SH-SY5Y (cell line): Measurements from ENCODE around the gene BAIAP2.

Experiments used
- GATA2 ChIP-seq: IDR thresholded peaks from 2 replicates; pipeline ENCODE4 v1.6.1; 2011; ENCODE audit warnings: mild to moderate bottlenecking, low read depth, low read length
- GATA3 ChIP-seq: IDR thresholded peaks from 2 replicates; pipeline ENCODE4 v1.6.1; 2011; ENCODE audit warnings: low read depth, mild to moderate bottlenecking, low read length, moderate library complexity

DNA sequence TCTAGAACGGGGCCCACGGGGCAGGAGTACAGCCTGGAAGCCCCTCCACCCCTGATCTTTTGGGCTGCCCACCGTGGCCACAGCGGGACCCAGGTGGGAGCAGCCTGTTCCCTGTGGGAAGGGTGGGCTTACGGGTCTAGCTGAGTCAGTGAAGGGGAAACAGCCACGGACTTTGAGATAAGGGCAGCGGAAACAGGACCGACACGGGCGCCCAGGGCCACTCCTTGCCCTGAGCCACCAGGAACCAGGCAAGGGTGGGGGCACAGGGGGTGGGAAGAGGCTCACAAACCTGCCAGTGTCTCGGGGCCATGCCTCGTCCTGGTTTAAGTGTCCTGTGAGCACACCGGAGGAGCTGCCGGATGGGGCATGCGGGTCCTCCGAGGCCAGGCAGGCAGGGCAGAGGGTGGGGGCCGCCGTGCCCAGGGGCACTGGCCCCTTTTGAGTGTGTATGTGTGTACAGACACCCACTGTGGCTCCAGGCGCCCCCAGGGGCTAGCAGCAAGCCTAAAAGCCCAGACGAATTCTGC lies 82.8 kb downstream of the BAIAP2 start:
- TF ChIP-seq GATA2 (no peak), GATA3 (no peak)
